Astrocyte of the spinal cord (primary cell): Measurements from ENCODE around the gene ZNF414.

ENCODE experiments used
- DNase-seq: peaks from one replicate; pipeline ENCODE4 v3.0.0; 2011; ENCODE audit warnings: low read depth, low spot score
- H3K4me3 ChIP-seq: 2 replicates; pipeline ENCODE4 v1.5.1; 2011; ENCODE audit warnings: low read depth, mild to moderate bottlenecking, low read length, moderate library complexity
- in situ Hi-C: cut with HindIII; loops from 2 replicates; pipeline ENCODE4 v1.10.0; 2017; ENCODE audit warnings: low sequenced_read_pairs
- TF ChIP-seq, protein P1 (sequence below): IDR thresholded peaks from 2 replicates; pipeline ENCODE4 v1.5.1; 2012; ENCODE audit warnings: low read depth, mild to moderate bottlenecking, low read length, inconsistent platforms

ZNF414 gene

DNA sequence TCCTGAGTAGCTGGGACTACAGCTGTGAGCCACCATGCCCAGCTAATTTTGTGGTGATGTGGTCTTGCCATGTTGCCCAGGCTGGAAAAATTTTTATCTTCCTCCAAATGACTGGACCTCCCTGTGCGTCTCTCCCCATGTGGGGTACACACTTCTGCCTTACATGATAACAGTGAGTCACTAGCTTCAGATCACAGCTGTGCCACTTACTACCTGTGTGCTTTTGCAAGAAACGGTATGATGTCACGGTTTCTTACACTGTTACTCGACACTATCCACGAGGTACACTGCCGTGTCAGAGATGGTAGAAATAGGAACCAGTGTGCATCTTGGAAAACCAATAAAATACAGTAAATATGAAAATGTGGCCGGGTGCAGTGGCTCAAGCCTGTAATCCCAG lies 17.5 kb upstream of the ZNF414 start:
- H3K4me3 ChIP-seq: no peak overlapping the region
- no peak for DNase-seq
- in situ Hi-C loops: no loop called here
- TF ChIP-seq, protein P1, sequence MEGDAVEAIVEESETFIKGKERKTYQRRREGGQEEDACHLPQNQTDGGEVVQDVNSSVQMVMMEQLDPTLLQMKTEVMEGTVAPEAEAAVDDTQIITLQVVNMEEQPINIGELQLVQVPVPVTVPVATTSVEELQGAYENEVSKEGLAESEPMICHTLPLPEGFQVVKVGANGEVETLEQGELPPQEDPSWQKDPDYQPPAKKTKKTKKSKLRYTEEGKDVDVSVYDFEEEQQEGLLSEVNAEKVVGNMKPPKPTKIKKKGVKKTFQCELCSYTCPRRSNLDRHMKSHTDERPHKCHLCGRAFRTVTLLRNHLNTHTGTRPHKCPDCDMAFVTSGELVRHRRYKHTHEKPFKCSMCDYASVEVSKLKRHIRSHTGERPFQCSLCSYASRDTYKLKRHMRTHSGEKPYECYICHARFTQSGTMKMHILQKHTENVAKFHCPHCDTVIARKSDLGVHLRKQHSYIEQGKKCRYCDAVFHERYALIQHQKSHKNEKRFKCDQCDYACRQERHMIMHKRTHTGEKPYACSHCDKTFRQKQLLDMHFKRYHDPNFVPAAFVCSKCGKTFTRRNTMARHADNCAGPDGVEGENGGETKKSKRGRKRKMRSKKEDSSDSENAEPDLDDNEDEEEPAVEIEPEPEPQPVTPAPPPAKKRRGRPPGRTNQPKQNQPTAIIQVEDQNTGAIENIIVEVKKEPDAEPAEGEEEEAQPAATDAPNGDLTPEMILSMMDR: no peak

DNA sequence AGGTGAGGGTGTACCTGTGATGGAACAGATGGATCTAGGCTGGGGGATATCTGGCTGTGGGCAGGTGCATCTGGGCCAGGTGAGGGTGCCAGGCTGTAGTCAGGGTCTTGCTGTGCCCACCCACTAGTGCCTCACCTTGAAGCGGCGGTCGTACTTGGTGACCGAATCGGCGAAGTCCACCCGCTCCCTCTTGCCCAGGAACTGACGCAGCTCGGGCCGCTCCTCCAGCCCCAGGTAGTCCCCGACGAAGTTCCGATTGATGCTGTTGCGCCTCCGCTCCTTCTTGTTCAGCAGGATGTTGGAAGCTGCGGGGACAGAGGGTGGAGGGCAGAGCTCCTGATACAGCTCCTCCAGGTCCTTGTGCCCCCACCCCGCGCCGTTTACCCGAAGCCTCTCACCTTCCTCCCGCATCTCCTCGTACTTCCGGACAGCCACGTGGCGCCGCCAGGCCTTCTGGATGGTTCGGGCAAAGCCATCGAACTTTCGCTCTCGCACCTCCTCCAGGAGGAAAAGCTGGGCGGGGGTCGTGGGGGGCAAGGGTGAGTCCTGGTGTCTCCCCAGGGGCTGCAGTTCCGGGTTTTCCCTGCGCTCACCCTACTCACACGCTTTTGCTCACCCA lies 16.2 kb upstream of the ZNF414 start:
- no peak overlapping the region for H3K4me3 ChIP-seq
- no peak for DNase-seq
- in situ Hi-C loops: no loop called here
- TF ChIP-seq, protein P1: no peak

DNA sequence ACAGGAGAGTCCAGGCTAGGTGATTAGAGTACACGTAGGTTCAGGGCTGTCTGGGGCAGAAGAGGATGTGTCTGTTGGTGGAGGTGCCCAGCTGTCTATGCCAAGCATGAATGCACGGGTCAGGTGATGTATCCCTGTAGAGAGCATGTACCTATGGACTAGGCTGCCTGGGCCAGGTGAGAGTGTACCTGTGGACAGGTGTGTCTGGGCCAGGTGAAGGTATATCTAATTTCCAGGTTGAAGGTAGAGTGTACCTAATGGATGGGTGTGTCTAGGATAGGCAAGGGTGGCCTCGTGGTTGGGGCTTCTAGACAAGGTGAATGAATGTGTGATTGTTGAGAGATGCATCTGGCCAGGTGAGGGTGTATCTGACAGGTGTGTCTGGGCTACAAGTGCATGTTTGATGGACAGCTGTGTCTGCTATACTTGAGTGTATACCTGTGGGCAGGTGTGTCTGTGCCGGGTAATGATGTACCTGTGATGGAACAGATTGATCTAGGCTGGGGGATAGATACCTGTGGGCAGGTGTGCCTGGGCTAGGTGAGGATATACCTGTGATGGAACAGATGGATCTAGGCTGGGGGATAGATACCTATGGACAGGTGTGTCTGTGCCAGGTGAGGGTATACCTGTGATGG lies 15.5 kb upstream of the ZNF414 start:
- TF ChIP-seq, protein P1: no peak
- in situ Hi-C loops: no loop called here
- no peak overlapping the region for H3K4me3 ChIP-seq
- no peak for DNase-seq

DNA sequence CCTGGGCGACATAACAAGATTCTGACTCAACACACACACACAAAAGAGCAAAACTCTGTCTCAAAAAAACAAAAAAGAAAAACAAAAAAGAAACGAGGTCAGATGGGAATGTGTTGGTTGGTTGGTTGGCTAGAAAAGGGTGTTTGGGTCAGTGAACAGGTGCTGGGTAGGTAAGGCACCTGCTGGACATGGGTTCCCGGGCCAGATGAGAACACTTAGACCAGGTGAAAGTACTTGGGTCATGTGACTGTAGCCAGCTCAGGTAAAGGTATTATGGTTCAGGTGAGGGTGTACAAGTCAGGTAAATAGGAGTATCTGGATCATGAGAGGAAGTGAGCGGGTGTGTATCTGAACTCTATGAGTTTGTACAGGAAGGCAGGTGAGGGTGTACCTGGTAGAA lies 14.5 kb upstream of the ZNF414 start:
- TF ChIP-seq, protein P1: no peak
- in situ Hi-C loops: no loop called here
- no peak overlapping the region for H3K4me3 ChIP-seq
- DNase-seq: no peak

DNA sequence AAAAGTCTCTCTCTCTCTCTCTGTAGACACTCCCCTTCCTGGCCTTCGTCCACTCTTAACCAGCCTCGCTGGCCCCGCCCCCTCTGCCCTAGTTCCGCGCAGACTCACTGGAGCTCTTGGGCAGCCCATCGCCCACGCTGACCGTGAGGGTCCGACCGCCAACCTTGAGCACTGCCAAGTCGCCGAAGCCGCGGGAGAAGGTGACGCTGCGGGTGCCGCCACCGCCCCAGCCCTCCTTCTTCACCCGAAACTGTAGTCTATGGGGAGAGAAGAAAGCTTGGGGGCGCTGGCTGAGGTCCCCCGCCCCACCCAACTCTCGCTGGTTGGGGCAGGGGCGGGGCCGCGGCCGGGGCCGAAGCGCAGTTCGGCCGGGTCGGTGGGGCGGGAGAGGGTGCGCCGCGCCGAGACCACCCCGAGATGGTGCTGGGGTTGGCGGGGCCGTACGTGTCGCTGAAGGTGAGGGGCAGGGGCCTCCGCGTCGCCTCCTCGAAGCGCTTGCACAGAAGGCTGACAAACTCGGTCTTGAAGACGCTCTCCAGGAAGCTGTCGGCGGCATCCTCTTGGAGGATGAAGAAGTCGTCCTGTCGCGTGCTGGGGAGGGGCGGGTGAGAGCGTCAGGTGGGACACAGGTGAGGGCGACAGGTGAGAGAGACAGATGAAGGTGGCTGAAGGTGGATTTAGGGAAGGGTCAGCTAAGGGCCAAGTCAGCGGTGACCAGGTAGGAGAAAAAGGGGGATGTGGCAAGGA lies 12.6 kb upstream of the ZNF414 start:
- peak overlapping the region; percentile 78 for H3K4me3 ChIP-seq
- DNase-seq: peak; percentile 92
- TF ChIP-seq, protein P1: no peak
- in situ Hi-C loops: no loop called here

DNA sequence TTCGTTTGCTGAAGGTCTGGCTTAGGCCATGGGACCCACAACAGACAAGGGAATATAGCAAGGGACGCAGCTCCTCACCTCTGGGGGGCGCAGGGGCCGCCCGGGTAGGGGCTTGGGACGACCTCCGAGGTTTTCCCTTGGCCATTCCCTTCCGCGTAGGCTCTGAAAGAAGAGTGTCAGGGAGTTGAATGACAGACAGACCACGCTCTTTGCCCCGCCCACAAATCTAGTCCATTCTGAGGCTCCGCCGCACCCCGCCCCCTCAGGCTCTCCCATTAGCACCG lies 11.4 kb upstream of the ZNF414 start:
- TF ChIP-seq, protein P1: peak; percentile 34
- peak overlapping the region; percentile 43 for H3K4me3 ChIP-seq
- in situ Hi-C loops: no loop called here
- no peak for DNase-seq
